Measurements from ENCODE around the gene DBN1.

DNA sequence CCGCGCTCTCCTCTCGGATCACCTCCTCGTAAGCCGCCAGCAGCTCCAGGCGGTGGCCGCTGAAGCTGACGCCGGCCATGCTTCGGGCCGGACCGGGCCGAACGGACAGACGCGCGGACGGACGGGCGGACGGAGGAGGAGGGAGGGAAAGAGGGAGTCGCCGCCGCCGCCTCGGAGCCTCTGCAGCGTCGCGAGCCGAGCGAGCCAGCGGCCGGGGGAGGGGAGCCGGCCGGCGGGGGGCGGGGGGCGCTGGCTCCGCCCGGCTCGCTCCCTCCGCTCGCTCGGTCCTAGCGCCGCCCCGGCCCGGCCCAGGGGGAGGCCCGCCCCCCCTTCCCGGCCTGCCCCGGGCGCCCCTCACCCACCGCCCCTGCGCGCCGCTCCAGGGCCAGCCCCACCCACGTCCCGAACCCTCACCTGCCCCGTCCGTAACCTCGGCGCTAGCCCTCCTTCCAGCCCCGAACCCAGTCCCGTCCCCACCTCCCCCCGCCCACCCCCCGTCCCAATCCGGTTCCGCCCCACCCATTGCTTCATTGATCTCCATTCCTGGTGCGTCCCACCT lies at the start of gene DBN1:
- TF ChIP-seq, protein P1, sequence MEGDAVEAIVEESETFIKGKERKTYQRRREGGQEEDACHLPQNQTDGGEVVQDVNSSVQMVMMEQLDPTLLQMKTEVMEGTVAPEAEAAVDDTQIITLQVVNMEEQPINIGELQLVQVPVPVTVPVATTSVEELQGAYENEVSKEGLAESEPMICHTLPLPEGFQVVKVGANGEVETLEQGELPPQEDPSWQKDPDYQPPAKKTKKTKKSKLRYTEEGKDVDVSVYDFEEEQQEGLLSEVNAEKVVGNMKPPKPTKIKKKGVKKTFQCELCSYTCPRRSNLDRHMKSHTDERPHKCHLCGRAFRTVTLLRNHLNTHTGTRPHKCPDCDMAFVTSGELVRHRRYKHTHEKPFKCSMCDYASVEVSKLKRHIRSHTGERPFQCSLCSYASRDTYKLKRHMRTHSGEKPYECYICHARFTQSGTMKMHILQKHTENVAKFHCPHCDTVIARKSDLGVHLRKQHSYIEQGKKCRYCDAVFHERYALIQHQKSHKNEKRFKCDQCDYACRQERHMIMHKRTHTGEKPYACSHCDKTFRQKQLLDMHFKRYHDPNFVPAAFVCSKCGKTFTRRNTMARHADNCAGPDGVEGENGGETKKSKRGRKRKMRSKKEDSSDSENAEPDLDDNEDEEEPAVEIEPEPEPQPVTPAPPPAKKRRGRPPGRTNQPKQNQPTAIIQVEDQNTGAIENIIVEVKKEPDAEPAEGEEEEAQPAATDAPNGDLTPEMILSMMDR (IDR thresholded peaks at IDR 0.05) = no peak
- TF ChIP-seq EP300 (IDR thresholded peaks at IDR 0.05) (no peak), POLR2A (IDR thresholded peaks at IDR 0.05) (no peak)
